A549 (cell line): ENCODE results near the gene UBE3C. TPM values are rescaled to one million over a fixed set of nuclear protein-coding genes. Genes with fewer than 3 reads are reported as not detected.

ENCODE experiments used
- ATAC-seq, 2 experiments: fragments of 200-7000 bp in 1 of 2; fragments of >200 bp in 1 of 2; cut with Nextera tagmentation in 1 of 2; cut with Tn5 transposase in 1 of 2; 3 replicates each; pipeline versions ENCODE4 v1.8.0 to v1.9.1; 2018 to 2020; ENCODE audit warnings: mild to moderate bottlenecking in 1 of 2, moderate library complexity in 1 of 2
- CTCF ChIA-PET: fragments of 300-600 bp; sonication (Branson Sonifier 250); formaldehyde crosslinking; extraction: SDS; loops from one replicate; lab custom pipeline; 2021; ENCODE audit warnings: antibody characterized with exemption, inconsistent platforms; lab: Yijun Ruan, JAX
- POLR2A ChIA-PET: fragments of 350-600 bp; formaldehyde crosslinking; extraction: SDS; loops from one replicate; lab custom pipeline; 2021; ENCODE audit warnings: antibody characterized with exemption, inconsistent platforms; lab: Yijun Ruan, JAX
- DNase-seq, 2 experiments: peaks; one replicate each; pipeline versions ENCODE4 v3.0.0 to v3.0.0-alpha.2; 2011 to 2016; ENCODE audit warnings: low read depth in 1 of 2, low spot score in 1 of 2
- FAIRE-seq: peaks from 2 replicates; lab custom pipeline; 2011; peaks lifted over from hg19 to GRCh38; lab: Jason Lieb, UNC
- H3K27ac ChIP-seq, 2 experiments: fragments of >200 bp; sonication (Bioruptor Twin); formaldehyde crosslinking; 3 replicates each; pipeline ENCODE4 v1.5.1; 2016 to 2017
- H3K4me1 ChIP-seq: fragments of >200 bp; sonication (Bioruptor Twin); formaldehyde crosslinking; 3 replicates; pipeline ENCODE4 v1.6.1; 2016
- H3K4me2 ChIP-seq: fragments of >200 bp; sonication (Bioruptor Twin); formaldehyde crosslinking; 3 replicates; pipeline ENCODE4 v1.6.1; 2016
- H3K4me3 ChIP-seq: fragments of >200 bp; sonication (Bioruptor Twin); formaldehyde crosslinking; 3 replicates; pipeline ENCODE4 v1.5.1; 2016
- H3K9me3 ChIP-seq: fragments of >200 bp; sonication (Bioruptor Twin); formaldehyde crosslinking; 3 replicates; pipeline ENCODE4 v1.6.1; 2016
- CEBPB ChIP-seq, 2 experiments: fragments of >200 bp in 1 of 2; sonication (Bioruptor Twin) in 1 of 2; formaldehyde crosslinking in 1 of 2; IDR thresholded peaks; 2 replicates each; pipeline ENCODE4 v1.6.1; 2012 to 2016
- CHD4 ChIP-seq: fragments of 200-600 bp; sonication (generic); IDR thresholded peaks from 2 replicates; pipeline ENCODE4 v1.6.1; 2016; ENCODE audit warnings: antibody characterized with exemption, mild to moderate bottlenecking, borderline replicate concordance
- HDAC2 ChIP-seq: fragments of 200-600 bp; sonication (generic); IDR thresholded peaks from 2 replicates; pipeline ENCODE4 v1.6.1; 2016
- HOXB13 ChIP-seq: fragments of 250-450 bp; sonication (Bioruptor Pico); IDR thresholded peaks from 2 replicates; pipeline ENCODE4 v1.5.0; 2020; ENCODE audit warnings: low read depth, mild to moderate bottlenecking, moderate library complexity
- HOXB5 ChIP-seq: fragments of 250-450 bp; sonication (Bioruptor Pico); IDR thresholded peaks from 2 replicates; pipeline ENCODE4 v1.5.0; 2020; ENCODE audit warnings: mild to moderate bottlenecking, moderate library complexity
- JUN ChIP-seq, 2 experiments: fragments of >200 bp; sonication (Bioruptor Twin); formaldehyde crosslinking; IDR thresholded peaks; 2 replicates in 1 of 2; 3 replicates in 1 of 2; pipeline ENCODE4 v1.6.1; 2016 to 2017
- MAFK ChIP-seq: fragments of 450-650 bp; IDR thresholded peaks from 2 replicates; pipeline ENCODE4 v1.6.1; 2014; ENCODE audit not compliant: partially characterized antibody
- NFE2L2 ChIP-seq: fragments of 150-350 bp; conservative IDR thresholded peaks from 2 replicates; pipeline ENCODE4 v1.6.1; 2014; ENCODE audit warnings: low read length
- NR3C1 ChIP-seq: fragments of >200 bp; sonication (Bioruptor Twin); formaldehyde crosslinking; IDR thresholded peaks from 3 replicates; pipeline ENCODE4 v1.6.1; 2017
- PHF8 ChIP-seq: fragments of 200-600 bp; sonication (generic); IDR thresholded peaks from 2 replicates; pipeline ENCODE4 v1.6.1; 2016; ENCODE audit warnings: low read depth, mild to moderate bottlenecking, antibody characterized with exemption, moderate library complexity, borderline replicate concordance
- POLR2A ChIP-seq: IDR thresholded peaks from 2 replicates; pipeline ENCODE4 v1.6.1; 2012; ENCODE audit warnings: mild to moderate bottlenecking, low read length
- POLR2AphosphoS2 ChIP-seq: conservative IDR thresholded peaks from 2 replicates; pipeline ENCODE4 v1.6.1; 2012; ENCODE audit warnings: low read length, improper control_type of control experiment, inconsistent platforms
- RAD21 ChIP-seq, 2 experiments: fragments of >200 bp in 1 of 2; sonication (Bioruptor Twin) in 1 of 2; formaldehyde crosslinking in 1 of 2; IDR thresholded peaks in 1 of 2; conservative IDR thresholded peaks in 1 of 2; 2 replicates in 1 of 2; 3 replicates in 1 of 2; pipeline ENCODE4 v1.6.1; 2012 to 2018; ENCODE audit warnings: inconsistent platforms in 1 of 2
- SMC3 ChIP-seq: fragments of >200 bp; sonication (Bioruptor Twin); formaldehyde crosslinking; IDR thresholded peaks from 3 replicates; pipeline ENCODE4 v1.6.1; 2018; ENCODE audit warnings: inconsistent platforms
- TFCP2L1 ChIP-seq: fragments of 250-450 bp; sonication (Bioruptor Pico); IDR thresholded peaks from 2 replicates; pipeline ENCODE4 v1.5.0; 2021; ENCODE audit warnings: mild to moderate bottlenecking
- ZFP36 ChIP-seq: fragments of 450-650 bp; IDR thresholded peaks from 2 replicates; pipeline ENCODE4 v1.6.1; 2014; ENCODE audit warnings: borderline replicate concordance; ENCODE audit not compliant: partially characterized antibody
- ZSCAN20 ChIP-seq: fragments of 250-450 bp; sonication (Bioruptor Pico); IDR thresholded peaks from 2 replicates; pipeline ENCODE4 v1.8.0; 2022; ENCODE audit warnings: mild to moderate bottlenecking, moderate library complexity
- WGBS: methylation state at CpG from one replicate; pipeline ENCODE4 v1.1.6; 2017; ENCODE audit errors: missing lambda C conversion rate; 5-methylcytosine and 5-hydroxymethylcytosine counted together
- polyA plus RNA-seq, 4 experiments: library from polyadenylated mRNA; depleted of rRNA in 3 of 4; stranded (reverse); fragments of >200 nt; fragmentation: RNase III in 1 of 4; extraction: RNeasy Plus Mini Kit Qiagen cat#74134 plus additional on column Dnase treatment in 1 of 4; gene quantifications; 2 replicates in 3 of 4; 3 replicates in 1 of 4; pipeline ENCODE4 v1.2.3, GENCODE V29; 2011 to 2017
- TF ChIP-seq, protein P1 (sequence below): fragments of 250-450 bp; sonication (Bioruptor Pico); IDR thresholded peaks from 2 replicates; pipeline ENCODE4 v1.5.0; 2020; ENCODE audit warnings: low read depth, mild to moderate bottlenecking, moderate library complexity
- TF ChIP-seq, protein P2 (sequence below): IDR thresholded peaks from 2 replicates; pipeline ENCODE4 v1.6.1; 2012; ENCODE audit warnings: low read depth, borderline replicate concordance
- TF ChIP-seq, protein P3 (sequence below): fragments of >200 bp; sonication (Bioruptor Twin); formaldehyde crosslinking; IDR thresholded peaks from 3 replicates; pipeline ENCODE4 v1.5.1; 2016
- TF ChIP-seq, protein P4 (sequence below): fragments of 200-600 bp; sonication (generic); IDR thresholded peaks from 2 replicates; pipeline ENCODE4 v1.6.1; 2016; ENCODE audit warnings: antibody characterized with exemption, mild to moderate bottlenecking, moderate library complexity
- TF ChIP-seq, protein P5 (sequence below): fragments of >200 bp; sonication (Bioruptor Twin); formaldehyde crosslinking; IDR thresholded peaks from 3 replicates; pipeline ENCODE4 v1.6.1; 2016
- TF ChIP-seq, protein P6 (sequence below): fragments of >200 bp; sonication (Bioruptor Twin); formaldehyde crosslinking; IDR thresholded peaks from 2 replicates; pipeline ENCODE4 v1.6.1; 2016

The UBE3C gene
- polyA plus RNA-seq, 2 of the 4 experiments (the other 2 are of a cell fraction): 52.1 to 73.2 TPM

DNA sequence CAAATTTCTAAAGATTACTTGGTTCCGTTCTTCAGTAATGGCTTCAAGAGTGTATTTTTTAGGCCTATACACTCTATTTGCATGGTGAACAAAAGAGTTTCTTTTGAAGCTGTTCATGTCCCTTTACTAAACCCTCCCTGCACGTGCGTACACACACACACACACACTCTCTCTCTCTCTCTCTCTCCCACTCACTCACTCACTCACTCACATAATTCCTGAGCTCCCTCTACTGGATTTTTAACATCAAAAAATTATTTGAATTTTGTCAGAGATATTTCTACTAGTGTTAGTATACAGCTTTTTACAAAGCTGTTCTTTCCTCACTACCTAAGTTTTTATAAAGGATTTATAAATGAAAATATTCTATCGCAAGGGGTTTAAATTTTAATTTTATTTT lies 85.9 kb downstream of the UBE3C start (continued):
- TF ChIP-seq ZFP36 (no peak), NFE2L2 (no peak), HOXB5 (CRISPR knock-in tag) (no peak), NR3C1 (no peak), CEBPB (IDR thresholded peaks at IDR 0.05) (no peak), HDAC2 (no peak)
- TF ChIP-seq, protein P1, sequence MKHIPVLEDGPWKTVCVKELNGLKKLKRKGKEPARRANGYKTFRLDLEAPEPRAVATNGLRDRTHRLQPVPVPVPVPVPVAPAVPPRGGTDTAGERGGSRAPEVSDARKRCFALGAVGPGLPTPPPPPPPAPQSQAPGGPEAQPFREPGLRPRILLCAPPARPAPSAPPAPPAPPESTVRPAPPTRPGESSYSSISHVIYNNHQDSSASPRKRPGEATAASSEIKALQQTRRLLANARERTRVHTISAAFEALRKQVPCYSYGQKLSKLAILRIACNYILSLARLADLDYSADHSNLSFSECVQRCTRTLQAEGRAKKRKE (CRISPR knock-in tag): no peak
- TF ChIP-seq, protein P2, sequence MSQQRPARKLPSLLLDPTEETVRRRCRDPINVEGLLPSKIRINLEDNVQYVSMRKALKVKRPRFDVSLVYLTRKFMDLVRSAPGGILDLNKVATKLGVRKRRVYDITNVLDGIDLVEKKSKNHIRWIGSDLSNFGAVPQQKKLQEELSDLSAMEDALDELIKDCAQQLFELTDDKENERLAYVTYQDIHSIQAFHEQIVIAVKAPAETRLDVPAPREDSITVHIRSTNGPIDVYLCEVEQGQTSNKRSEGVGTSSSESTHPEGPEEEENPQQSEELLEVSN: no peak

DNA sequence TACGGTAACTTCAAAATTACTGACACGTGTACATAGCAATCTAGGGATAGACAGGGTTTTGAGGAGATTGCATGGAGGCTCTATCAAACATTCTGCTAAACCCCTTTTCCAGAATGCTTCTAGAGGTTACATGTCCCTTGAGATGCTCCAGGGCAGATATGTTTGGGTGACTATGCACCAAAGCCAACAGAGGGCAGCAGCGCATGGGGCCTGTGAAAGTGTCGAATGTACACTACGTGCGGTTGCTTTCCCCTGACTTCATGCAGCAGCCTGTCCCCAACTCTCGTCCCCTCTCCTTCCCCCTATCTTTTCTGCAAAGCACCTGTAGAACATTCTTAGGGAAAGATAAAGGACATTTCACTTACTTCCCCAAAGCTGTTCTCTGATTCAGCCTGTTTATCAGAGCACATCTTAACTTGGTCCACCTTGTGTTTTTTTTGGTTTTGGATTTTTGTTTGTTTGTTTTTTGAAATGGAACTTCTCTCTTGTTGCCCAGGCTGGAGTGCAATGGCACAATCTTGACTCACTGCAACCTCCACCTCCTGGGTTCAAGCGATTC lies 90.2 kb downstream of the UBE3C start:
- H3K4me3 ChIP-seq: no peak overlapping the region
- POLR2A ChIA-PET: no interaction called here
- H3K9me3 ChIP-seq: no peaks in the 10 kb centered on the region
- TF ChIP-seq POLR2A: no peak
- TF ChIP-seq, protein P3, sequence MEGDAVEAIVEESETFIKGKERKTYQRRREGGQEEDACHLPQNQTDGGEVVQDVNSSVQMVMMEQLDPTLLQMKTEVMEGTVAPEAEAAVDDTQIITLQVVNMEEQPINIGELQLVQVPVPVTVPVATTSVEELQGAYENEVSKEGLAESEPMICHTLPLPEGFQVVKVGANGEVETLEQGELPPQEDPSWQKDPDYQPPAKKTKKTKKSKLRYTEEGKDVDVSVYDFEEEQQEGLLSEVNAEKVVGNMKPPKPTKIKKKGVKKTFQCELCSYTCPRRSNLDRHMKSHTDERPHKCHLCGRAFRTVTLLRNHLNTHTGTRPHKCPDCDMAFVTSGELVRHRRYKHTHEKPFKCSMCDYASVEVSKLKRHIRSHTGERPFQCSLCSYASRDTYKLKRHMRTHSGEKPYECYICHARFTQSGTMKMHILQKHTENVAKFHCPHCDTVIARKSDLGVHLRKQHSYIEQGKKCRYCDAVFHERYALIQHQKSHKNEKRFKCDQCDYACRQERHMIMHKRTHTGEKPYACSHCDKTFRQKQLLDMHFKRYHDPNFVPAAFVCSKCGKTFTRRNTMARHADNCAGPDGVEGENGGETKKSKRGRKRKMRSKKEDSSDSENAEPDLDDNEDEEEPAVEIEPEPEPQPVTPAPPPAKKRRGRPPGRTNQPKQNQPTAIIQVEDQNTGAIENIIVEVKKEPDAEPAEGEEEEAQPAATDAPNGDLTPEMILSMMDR: peak; percentile 42
- TF ChIP-seq RAD21 (conservative IDR thresholded peaks at IDR 0.05 in 1 of 2, IDR thresholded peaks at IDR 0.05 in 1 of 2): peak in 1 of 2 experiments; percentile 55; a peak in 3 of 5 replicates
- no peak for TF ChIP-seq HDAC2
- no peak for TF ChIP-seq ZSCAN20 (CRISPR knock-in tag)
- TF ChIP-seq, all 56 proteins: peak for 2
- H3K4me2 ChIP-seq: no peak overlapping the region
- peak; percentile 90 to 94 for ATAC-seq
- CTCF ChIA-PET: interaction anchor here (0.6 to 8.8 kb wide), 14 partner anchors 8 to 262 kb away, joined by 3 to 53 read pairs (median 3); no protein-coding TSS in a partner anchor
- WGBS: 81% methylated on average over 8 of the region's 8 CpGs
- H3K4me1 ChIP-seq: no peaks in the 10 kb centered on the region
- FAIRE-seq: no peak
- DNase-seq: peak; percentile 21 to 53
- H3K27ac ChIP-seq: no peak overlapping the region

DNA sequence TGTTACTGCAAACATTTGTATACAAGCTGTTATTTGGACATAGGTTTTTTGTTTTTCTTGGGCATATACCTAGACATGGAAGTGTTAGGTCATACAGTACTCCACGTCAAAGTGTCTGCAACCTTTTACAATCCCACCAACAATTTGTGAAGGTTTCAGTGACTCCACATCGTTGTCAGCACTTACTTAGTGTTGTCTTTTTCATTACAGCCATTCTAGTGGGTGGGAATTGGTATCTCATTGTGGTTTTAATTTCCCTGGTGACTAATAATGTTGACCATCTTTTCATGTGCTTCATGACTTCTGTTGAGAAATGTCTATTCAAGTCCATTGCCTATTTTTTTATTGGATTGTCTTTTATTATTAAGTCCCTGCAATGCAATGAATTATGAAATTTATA lies 95.0 kb downstream of the UBE3C start:
- Histone ChIP-seq H3K4me1 (peaks cover 8% of the 10 kb centered on the region; the same call in 1 of the 3 replicates), H3K4me2 (no peak overlapping the region), H3K27ac (no peak overlapping the region), H3K4me3 (no peak overlapping the region), H3K9me3 (no peaks in the 10 kb centered on the region)
- no peak for DNase-seq
- 83% methylated on average over 2 of the region's 2 CpGs for WGBS
- FAIRE-seq: no peak
- ChIA-PET POLR2A (no interaction called here), CTCF (interaction anchor here (1.0 to 3.5 kb wide), 7 partner anchors 8 to 106 kb away, joined by 3 to 16 read pairs (median 7); no protein-coding TSS in a partner anchor)
- ATAC-seq: no peak
- TF ChIP-seq POLR2AphosphoS2 (no peak), TFCP2L1 (CRISPR knock-in tag) (no peak), SMC3 (no peak), HDAC2 (no peak), HOXB13 (CRISPR knock-in tag) (no peak), JUN (IDR thresholded peaks at IDR 0.05) (no peak), CEBPB (IDR thresholded peaks at IDR 0.05) (no peak), PHF8 (no peak), CHD4 (no peak), MAFK (no peak)
- TF ChIP-seq, protein P2: no peak
- TF ChIP-seq, protein P4, sequence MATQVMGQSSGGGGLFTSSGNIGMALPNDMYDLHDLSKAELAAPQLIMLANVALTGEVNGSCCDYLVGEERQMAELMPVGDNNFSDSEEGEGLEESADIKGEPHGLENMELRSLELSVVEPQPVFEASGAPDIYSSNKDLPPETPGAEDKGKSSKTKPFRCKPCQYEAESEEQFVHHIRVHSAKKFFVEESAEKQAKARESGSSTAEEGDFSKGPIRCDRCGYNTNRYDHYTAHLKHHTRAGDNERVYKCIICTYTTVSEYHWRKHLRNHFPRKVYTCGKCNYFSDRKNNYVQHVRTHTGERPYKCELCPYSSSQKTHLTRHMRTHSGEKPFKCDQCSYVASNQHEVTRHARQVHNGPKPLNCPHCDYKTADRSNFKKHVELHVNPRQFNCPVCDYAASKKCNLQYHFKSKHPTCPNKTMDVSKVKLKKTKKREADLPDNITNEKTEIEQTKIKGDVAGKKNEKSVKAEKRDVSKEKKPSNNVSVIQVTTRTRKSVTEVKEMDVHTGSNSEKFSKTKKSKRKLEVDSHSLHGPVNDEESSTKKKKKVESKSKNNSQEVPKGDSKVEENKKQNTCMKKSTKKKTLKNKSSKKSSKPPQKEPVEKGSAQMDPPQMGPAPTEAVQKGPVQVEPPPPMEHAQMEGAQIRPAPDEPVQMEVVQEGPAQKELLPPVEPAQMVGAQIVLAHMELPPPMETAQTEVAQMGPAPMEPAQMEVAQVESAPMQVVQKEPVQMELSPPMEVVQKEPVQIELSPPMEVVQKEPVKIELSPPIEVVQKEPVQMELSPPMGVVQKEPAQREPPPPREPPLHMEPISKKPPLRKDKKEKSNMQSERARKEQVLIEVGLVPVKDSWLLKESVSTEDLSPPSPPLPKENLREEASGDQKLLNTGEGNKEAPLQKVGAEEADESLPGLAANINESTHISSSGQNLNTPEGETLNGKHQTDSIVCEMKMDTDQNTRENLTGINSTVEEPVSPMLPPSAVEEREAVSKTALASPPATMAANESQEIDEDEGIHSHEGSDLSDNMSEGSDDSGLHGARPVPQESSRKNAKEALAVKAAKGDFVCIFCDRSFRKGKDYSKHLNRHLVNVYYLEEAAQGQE: no peak
- TF ChIP-seq, protein P5, sequence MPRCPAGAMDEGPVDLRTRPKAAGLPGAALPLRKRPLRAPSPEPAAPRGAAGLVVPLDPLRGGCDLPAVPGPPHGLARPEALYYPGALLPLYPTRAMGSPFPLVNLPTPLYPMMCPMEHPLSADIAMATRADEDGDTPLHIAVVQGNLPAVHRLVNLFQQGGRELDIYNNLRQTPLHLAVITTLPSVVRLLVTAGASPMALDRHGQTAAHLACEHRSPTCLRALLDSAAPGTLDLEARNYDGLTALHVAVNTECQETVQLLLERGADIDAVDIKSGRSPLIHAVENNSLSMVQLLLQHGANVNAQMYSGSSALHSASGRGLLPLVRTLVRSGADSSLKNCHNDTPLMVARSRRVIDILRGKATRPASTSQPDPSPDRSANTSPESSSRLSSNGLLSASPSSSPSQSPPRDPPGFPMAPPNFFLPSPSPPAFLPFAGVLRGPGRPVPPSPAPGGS: no peak
- TF ChIP-seq, protein P6, sequence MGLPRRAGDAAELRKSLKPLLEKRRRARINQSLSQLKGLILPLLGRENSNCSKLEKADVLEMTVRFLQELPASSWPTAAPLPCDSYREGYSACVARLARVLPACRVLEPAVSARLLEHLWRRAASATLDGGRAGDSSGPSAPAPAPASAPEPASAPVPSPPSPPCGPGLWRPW: no peak
